ENCODE results near the gene ARHGEF4. TPM values are rescaled to one million over a fixed set of nuclear protein-coding genes. Genes with fewer than 3 reads are reported as not detected.
A peak's percentile ranks its signal among the peaks of the same experiment; 100 is the strongest.

ARHGEF4 gene
- total RNA-seq, 1 donor from 2014 or later: 0.07 TPM

DNA sequence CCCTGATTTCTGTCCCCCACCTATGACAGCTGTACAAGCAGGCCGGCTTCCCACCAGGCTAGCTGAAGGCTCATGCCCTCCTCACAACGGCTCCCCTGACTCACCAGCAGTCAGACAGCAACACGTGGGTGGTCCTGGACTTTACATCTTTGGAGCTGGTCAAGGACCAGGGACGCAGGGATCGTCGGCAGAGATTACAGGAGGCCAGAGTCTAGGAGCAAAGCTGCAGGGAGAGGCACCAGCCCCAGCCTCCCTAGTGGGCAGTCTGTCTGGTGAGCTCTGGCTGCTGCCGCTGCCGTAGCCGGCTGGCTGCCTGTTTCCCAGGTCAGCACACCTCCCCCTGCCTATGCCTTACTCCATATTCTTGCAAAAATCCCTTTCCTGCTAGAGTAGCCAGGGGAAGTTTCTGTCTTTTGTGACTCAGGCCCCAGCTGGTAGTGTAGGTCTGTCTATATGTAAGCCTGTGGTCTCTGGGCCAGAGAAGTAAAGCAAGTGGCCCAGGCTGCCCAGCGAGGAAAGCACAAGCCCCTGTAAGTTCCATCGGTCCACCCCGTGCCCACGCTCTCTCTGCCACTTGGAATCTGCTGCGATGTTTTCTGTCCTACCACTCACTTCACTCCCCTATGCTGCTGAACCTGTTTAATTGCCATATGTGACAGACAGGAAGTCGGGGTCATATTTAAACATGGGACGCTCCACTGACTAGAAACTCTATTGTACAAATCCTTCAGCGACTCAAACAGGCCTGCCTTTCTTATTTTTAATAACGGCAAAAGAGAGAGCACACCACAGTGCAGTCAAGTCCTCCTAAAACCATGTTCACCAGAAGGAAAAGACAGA lies 2.4 kb upstream of the ARHGEF4 start:
- DNase-seq: no peak
- Mint-ChIP-seq H3K4me3 (no peak overlapping the region), H3K27ac (no peak overlapping the region), H3K27me3 (peaks cover 49% of the 10 kb centered on the region), H3K36me3 (ENCODE audit: low read depth) (no peaks in the 10 kb centered on the region), H3K4me1 (no peaks in the 10 kb centered on the region), H3K9me3 (no peaks in the 10 kb centered on the region)
- intact Hi-C loops (cut with micrococcal nuclease): no loop called here

DNA sequence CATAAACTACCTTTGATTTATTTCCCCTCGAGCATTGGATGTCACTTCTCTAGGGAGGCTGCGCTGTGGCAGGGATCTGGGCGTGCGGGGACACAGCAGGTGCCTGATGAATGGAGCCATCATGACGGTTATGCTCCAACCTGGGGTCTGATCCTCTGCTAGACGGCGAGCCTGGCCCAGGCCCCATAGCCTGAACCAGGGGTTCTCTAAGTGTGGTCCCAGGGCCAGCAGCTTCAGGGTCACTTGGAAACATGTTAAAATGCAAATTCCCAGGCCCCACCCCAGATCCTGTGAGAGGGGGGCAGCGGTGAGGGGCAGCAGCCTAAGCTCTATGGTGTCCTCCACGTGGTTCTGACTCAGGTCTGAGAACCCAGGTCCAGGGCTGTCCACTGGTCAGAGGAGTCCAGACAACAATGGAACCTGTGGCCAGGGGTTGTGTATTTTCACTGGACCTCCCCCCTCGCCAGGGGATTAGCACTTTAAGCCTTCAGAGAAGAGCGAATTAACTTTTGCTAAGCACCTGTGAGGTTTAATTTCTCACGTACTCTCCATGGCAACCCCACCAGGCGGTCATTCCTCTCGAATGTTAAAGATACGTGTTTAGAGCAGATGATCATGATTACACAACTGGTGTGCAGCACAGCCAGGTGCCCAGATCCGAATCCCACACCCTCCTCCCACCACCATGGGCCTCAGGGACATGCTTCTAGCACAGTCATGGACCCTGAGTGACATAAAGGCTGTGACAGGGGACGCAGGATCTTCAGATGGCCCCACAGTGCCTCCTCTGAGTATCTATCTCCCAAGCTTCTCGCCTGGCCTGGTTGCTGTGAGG lies 1.6 kb upstream of the ARHGEF4 start:
- H3K4me1 Mint-ChIP-seq: no peaks in the 10 kb centered on the region
- H3K9me3 Mint-ChIP-seq: no peaks in the 10 kb centered on the region
- H3K27me3 Mint-ChIP-seq: peaks cover 51% of the 10 kb centered on the region
- intact Hi-C loops (cut with micrococcal nuclease): no loop called here
- no peaks in the 10 kb centered on the region for H3K36me3 Mint-ChIP-seq (ENCODE audit: low read depth)
- peak overlapping the region; percentile 45 for H3K27ac Mint-ChIP-seq
- H3K4me3 Mint-ChIP-seq: no peak overlapping the region
- DNase-seq: no peak

DNA sequence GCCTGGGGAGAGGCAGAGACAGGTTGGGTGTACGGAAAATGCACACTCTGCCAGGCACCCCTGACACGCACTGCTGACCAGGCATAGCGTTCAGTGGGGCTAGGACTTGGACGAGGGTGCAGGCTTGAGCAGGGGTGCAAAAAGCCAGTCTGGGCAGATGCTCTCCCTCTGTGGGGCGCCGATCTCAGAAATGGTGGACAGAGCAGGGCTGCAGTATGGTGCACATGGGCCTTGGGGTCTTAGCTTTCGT lies 1.0 kb upstream of the ARHGEF4 start:
- Mint-ChIP-seq H3K9me3 (no peaks in the 10 kb centered on the region), H3K4me3 (no peak overlapping the region), H3K36me3 (ENCODE audit: low read depth) (no peaks in the 10 kb centered on the region), H3K27me3 (peaks cover 50% of the 10 kb centered on the region), H3K27ac (peak overlapping the region; percentile 45), H3K4me1 (no peaks in the 10 kb centered on the region)
- no peak for DNase-seq
- intact Hi-C loops (cut with micrococcal nuclease): no loop called here

DNA sequence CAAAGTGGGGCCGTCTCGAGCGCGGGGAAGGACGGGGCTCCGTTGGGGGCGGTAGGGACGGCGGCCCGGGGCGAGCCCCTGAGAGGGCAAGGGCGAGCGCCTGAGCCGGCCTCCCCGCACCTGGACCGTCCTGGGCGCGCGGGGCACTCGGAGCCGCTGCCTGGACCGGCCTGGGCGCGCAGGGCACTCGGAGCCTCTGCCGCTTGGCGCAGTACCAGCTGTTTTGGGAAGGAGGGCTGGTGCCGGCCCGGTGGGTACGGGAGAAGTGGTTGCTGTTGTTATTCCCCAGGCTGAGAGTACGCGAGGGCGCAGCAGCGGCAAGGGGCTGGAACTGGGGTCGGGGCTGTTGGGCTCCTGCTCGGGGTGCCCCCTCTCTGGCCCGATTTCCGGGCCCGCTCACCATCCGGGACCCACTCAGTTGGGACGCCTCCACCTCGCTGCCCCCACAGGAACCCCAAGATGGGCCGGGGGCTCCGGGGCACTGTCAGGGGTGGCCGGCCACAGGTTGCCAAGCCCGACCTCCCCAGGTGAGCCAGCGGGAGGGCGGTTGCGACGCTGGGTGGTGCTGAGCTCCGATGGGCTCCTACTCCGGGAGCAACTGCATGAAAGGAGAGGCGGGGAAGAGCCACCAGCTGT lies 579 bp downstream of the ARHGEF4 start:
- H3K27me3 Mint-ChIP-seq: peaks cover 48% of the 10 kb centered on the region
- intact Hi-C loops (cut with micrococcal nuclease): no loop called here
- H3K9me3 Mint-ChIP-seq: no peaks in the 10 kb centered on the region
- H3K27ac Mint-ChIP-seq: no peak overlapping the region
- DNase-seq: no peak
- no peaks in the 10 kb centered on the region for H3K36me3 Mint-ChIP-seq (ENCODE audit: low read depth)
- no peak overlapping the region for H3K4me3 Mint-ChIP-seq
- no peaks in the 10 kb centered on the region for H3K4me1 Mint-ChIP-seq

DNA sequence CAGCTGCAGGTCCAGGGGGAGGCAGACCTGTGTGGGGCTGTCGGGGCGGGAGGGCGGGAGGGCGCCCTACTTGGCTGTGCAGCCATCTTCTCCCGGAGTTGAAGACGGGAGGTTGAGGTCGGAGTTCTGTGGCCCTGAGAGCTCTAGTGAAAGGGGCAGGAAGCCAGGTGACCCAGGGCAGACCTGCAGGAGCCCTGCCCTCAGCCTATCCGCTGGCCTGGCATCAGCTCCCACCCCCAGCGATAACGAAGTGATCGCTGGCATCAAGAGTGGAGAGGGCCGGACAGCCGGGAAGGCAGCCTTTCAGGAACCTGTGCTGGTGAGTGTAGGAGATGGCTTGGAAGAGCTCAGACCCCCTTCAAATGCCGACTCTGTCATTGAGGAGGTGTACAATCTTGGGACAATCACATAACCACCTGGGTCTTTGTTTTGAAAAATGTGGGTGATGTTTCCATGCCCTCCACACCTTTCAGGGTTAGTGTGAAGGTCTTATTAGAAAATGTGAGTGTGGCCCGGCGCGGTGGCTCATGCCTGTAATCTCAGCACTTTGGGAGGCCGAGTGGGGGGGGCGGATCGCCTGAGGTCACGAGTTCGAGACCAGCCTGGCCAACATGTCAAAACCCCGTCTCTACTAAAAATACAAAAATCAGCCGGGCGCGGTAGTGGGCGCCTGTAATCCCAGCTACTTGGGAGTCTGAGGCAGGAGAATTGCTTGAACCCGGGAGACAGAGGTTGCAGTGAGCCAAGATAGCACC lies 1.3 kb downstream of the ARHGEF4 start:
- H3K36me3 Mint-ChIP-seq (ENCODE audit: low read depth): no peaks in the 10 kb centered on the region
- H3K27ac Mint-ChIP-seq: no peak overlapping the region
- H3K4me1 Mint-ChIP-seq: no peaks in the 10 kb centered on the region
- no peaks in the 10 kb centered on the region for H3K9me3 Mint-ChIP-seq
- H3K4me3 Mint-ChIP-seq: no peak overlapping the region
- H3K27me3 Mint-ChIP-seq: peaks cover 43% of the 10 kb centered on the region
- intact Hi-C loops (cut with micrococcal nuclease): no loop called here
- DNase-seq: no peak

DNA sequence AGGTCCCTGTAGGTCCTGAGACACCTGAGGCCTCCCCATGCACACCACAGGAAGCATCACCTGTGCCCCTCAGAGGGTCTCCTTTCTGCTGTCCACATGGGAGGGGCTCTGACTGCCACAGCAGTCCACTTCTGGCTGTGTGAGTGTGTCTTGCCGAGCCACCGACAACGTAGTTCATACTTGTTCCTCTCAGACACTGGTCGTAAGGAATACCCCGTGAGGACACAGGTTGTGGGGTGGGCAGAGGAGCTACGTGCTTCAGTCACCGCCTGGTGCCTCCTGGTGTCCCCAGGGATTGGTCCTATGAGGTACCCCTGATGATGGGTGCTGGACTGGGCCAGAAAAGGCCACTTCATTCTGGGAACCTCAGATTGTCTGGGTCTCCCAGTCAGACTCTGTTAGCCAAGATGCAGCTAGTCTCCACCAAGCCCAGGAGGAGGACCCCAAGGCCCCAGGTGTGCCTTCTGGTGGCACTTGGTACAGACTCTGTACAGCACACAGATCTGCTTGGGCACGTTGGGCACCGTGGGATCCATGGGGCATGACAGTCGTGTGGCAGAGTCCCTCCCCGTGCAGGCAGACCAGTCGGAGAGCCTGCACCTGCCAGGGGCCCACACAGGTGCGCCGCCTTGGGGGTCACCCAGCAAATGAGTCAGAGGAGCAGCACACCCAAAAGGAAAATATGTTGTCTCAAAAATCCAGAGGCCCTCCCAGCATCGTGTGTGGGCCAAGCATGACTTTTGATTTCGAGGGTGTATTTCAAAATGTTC lies 2.5 kb downstream of the ARHGEF4 start:
- Mint-ChIP-seq H3K4me3 (no peak overlapping the region), H3K27ac (no peak overlapping the region), H3K4me1 (no peaks in the 10 kb centered on the region), H3K36me3 (ENCODE audit: low read depth) (no peaks in the 10 kb centered on the region), H3K9me3 (no peaks in the 10 kb centered on the region), H3K27me3 (peaks cover 41% of the 10 kb centered on the region)
- DNase-seq: no peak
- intact Hi-C loops (cut with micrococcal nuclease): no loop called here

DNA sequence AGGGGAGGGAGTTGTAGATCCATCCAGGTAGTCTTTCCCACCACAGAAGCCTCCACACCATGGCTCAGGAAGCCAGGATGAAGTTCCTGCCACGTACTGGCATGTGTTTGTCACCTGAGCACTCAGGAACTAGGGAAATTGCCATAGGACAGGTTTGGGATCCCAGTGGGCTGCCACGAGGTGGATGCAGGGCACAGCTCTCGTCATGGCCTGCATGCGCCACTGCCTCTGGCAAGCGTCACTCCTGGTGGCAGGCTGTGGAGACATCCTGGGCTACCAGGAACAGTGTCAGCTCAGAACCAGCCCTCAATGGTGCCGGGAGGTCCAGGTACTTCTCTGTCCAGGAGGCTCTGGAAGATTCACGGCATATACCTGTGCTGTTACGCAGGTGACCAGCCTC lies 3.8 kb downstream of the ARHGEF4 start:
- H3K9me3 Mint-ChIP-seq: no peaks in the 10 kb centered on the region
- no peak overlapping the region for H3K4me3 Mint-ChIP-seq
- intact Hi-C loops (cut with micrococcal nuclease): no loop called here
- no peaks in the 10 kb centered on the region for H3K36me3 Mint-ChIP-seq (ENCODE audit: low read depth)
- H3K27ac Mint-ChIP-seq: no peak overlapping the region
- H3K27me3 Mint-ChIP-seq: peaks cover 31% of the 10 kb centered on the region
- no peaks in the 10 kb centered on the region for H3K4me1 Mint-ChIP-seq
- DNase-seq: no peak

DNA sequence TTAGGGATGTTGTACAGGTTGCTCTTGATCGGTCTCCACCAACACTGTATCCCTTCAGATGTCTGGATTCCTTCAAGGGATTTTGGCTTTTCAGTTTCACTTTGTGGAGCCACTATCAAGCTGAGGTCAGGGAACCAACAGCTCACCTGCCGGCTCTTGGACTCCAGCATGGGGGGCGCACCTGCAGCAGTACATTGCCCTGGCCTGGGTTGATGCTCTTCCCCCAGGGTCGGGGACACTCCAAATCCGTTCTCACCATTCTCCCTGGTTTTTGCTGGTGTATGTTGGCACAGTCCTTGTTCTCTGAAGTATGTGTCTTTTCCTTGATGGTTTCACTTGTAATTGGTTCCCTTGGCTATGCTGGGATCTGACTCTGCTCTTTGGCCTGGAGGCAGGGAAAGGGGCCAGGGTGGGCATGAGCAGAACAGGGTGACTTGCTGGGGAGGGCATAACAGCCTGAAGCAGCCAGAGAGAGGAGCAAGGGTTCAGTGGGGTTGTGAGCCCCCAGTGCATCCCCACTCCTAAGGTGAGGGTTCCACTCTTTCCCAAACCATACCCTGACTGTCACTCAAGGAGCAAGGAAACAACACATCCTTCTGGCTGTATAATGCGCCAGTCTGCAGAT lies 5.1 kb downstream of the ARHGEF4 start:
- DNase-seq: no peak
- intact Hi-C loops (cut with micrococcal nuclease): no loop called here
- H3K27ac Mint-ChIP-seq: no peak overlapping the region
- no peaks in the 10 kb centered on the region for H3K9me3 Mint-ChIP-seq
- no peaks in the 10 kb centered on the region for H3K36me3 Mint-ChIP-seq (ENCODE audit: low read depth)
- no peaks in the 10 kb centered on the region for H3K4me1 Mint-ChIP-seq
- no peak overlapping the region for H3K4me3 Mint-ChIP-seq
- H3K27me3 Mint-ChIP-seq: peaks cover 22% of the 10 kb centered on the region

DNA sequence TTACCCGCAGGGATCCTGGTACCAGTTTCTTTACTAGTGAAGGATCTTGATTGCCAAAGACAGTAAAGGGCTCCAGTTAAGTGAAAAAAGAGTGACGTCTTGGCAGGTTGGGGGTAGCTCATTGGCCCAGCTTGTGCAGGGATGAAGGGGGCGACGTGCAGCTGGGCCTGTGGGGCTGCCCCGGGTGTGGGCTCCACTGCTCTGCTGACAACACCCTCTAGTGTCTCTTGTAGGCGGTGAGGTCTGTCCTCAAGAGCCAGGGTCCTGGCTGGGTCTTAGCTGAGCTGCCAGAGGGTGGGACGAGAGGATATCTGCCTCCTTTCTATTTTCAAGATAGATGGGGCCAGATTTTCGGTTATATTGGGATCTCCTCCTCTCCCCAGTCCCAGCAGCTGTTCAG lies 6.1 kb downstream of the ARHGEF4 start:
- Mint-ChIP-seq H3K4me3 (no peak overlapping the region), H3K36me3 (ENCODE audit: low read depth) (no peaks in the 10 kb centered on the region), H3K9me3 (no peaks in the 10 kb centered on the region), H3K27ac (no peak overlapping the region), H3K4me1 (no peaks in the 10 kb centered on the region), H3K27me3 (peaks cover 22% of the 10 kb centered on the region)
- intact Hi-C loops (cut with micrococcal nuclease): no loop called here
- no peak for DNase-seq

DNA sequence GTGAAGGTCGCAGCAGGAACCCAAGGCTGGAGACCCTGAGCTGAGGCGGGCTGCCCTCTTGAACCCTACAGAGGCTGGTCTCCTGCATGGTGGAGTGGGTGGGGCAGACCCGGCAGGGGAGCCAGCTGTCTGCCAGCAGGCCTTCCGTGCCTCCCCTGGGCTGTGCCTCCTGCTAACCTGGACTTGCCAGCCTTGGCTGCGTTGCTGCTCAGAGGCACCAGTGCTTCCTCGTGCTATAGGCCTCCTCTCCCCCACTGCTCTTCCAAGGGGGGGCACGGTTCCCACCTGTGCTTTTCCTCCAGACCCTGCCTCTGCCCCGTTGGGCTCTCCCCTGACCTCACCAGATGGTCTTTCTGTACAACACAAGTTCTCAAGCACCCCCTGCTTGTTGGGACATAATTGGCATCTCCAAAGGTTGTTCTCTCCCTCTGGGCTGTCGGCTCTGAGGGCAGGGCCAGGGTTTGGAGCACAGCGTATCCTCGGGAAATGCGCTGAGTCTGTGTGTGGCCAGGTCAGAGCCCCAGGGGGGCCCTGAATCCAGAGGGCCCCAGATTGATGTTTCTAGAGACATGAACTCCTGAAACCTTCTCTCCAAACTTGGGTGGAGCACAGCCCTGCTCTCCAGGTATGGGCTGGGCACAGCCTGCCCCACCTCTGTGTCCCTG lies 6.7 kb downstream of the ARHGEF4 start:
- no peaks in the 10 kb centered on the region for H3K4me1 Mint-ChIP-seq
- intact Hi-C loops (cut with micrococcal nuclease): no loop called here
- no peaks in the 10 kb centered on the region for H3K9me3 Mint-ChIP-seq

DNA sequence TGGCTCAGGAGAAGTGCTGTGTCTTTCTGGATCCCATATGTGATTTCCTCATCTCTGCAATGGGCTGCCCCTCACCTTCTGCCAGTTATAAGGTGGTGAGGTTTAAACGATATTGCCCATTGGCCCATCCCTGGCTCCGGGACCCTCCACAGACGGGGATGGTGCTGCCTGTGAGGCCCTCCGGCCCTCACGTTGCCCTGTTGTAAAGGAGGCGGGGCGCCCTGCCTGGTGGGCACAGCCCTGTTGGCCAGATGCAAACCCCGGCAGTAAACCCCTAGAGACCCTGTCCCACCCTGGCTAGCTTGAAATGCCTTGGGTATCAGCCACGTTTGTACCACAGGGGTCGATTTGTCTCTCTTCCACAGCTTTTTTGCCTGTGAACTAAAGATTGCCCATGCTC lies 7.4 kb downstream of the ARHGEF4 start:
- DNase-seq: no peak
- intact Hi-C loops (cut with micrococcal nuclease): no loop called here
- H3K27me3 Mint-ChIP-seq: peaks cover 10% of the 10 kb centered on the region
- H3K4me3 Mint-ChIP-seq: no peak overlapping the region
- no peaks in the 10 kb centered on the region for H3K4me1 Mint-ChIP-seq
- H3K27ac Mint-ChIP-seq: no peak overlapping the region
- H3K9me3 Mint-ChIP-seq: no peaks in the 10 kb centered on the region
- no peaks in the 10 kb centered on the region for H3K36me3 Mint-ChIP-seq (ENCODE audit: low read depth)

More for the DNA sequence above, 6.7 kb downstream of the ARHGEF4 start:
- Mint-ChIP-seq H3K4me3 (no peak overlapping the region), H3K27ac (no peak overlapping the region), H3K27me3 (peaks cover 15% of the 10 kb centered on the region), H3K36me3 (ENCODE audit: low read depth) (no peaks in the 10 kb centered on the region)
- DNase-seq: no peak

DNA sequence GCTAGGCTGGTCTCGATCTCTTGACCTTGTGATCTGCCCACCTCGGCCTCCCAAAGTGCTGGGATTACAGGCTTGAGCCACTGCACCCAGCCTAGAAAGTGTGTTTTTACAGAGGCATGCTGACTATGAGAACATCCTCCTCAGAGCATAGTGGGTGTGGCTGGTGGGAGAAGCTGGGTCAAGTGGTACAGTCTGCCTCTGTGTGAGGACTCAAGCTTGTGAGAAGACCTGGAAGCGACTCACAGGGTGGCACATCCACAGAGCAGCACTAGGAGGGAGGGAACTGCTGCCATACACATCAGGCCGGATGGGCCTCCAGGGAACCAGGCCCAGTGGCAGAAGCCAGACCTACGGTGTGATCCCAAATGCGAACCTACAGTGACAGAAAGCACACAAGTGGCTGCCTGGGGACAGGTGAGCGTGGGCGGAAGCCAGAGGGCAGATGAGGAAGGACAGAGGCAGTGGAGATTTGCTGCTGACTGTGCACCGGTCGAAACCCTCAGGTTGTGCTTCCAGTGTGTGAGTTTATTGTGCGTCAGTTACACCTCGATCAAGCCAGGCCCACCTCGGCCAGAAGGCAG lies 8.9 kb downstream of the ARHGEF4 start:
- Mint-ChIP-seq H3K27ac (no peak overlapping the region), H3K36me3 (ENCODE audit: low read depth) (no peaks in the 10 kb centered on the region), H3K9me3 (no peaks in the 10 kb centered on the region), H3K4me3 (no peak overlapping the region), H3K4me1 (no peaks in the 10 kb centered on the region), H3K27me3 (peaks cover 3% of the 10 kb centered on the region)
- no peak for DNase-seq
- intact Hi-C loops (cut with micrococcal nuclease): no loop called here

Measured in activated CD4-positive, alpha-beta T cell treated with anti-CD3 and anti-CD28 coated beads, Interleukin-2, amount 10 ng/mL, durations not matched to agents 24 days and 14 days (primary cell).